IMR-90 (cell line): ENCODE measurements around the gene SPAG16. TPM values are rescaled to one million over a fixed set of nuclear protein-coding genes. Genes with fewer than 3 reads are reported as not detected.

Source experiments
- ATAC-seq: fragments of 200-7000 bp; cut with Tn5 transposase; 2 replicates; pipeline ENCODE4 v1.9.1; 2020; ENCODE audit warnings: low read depth, mild to moderate bottlenecking, moderate library complexity
- BruUV-seq: library from RNA; stranded (reverse); fragments of 400-500 nt; replicated peaks from 2 replicates; lab custom pipeline; 2021; lab: Mats Ljungman, UMichigan
- CTCF ChIA-PET: fragments of 300-600 bp; formaldehyde crosslinking; extraction: SDS; loops from one replicate; lab custom pipeline; 2021; ENCODE audit warnings: antibody characterized with exemption; lab: Yijun Ruan, JAX
- POLR2A ChIA-PET: fragments of 300-600 bp; sonication (Branson Sonifier 250); formaldehyde crosslinking; loops from one replicate; lab custom pipeline; 2022; ENCODE audit warnings: antibody characterized with exemption; ENCODE audit not compliant: unreplicated experiment; lab: Charles Lee
- DNase-seq: peaks from one replicate; pipeline ENCODE4 v3.0.0; 2013
- H2AFZ ChIP-seq: replicated peaks from 2 replicates; pipeline ENCODE3; 2013; ENCODE audit warnings: low read length, mild to moderate bottlenecking; ENCODE audit not compliant: poor library complexity
- H2AK5ac ChIP-seq: 2 replicates; pipeline ENCODE4 v1.6.1; 2013; ENCODE audit warnings: low read depth, low read length, inconsistent platforms
- H2AK9ac ChIP-seq: replicated peaks from 2 replicates; pipeline ENCODE3; 2013; ENCODE audit warnings: mild to moderate bottlenecking, low read depth, low read length, moderate library complexity; ENCODE audit not compliant: poor library complexity
- H2BK120ac ChIP-seq: 2 replicates; pipeline ENCODE4 v1.6.1; 2013; ENCODE audit warnings: low read depth, low read length, inconsistent platforms
- H2BK15ac ChIP-seq: 3 replicates; pipeline ENCODE4 v1.6.1; 2013; ENCODE audit warnings: low read depth, low read length, inconsistent platforms
- H2BK20ac ChIP-seq: 2 replicates; pipeline ENCODE4 v1.6.1; 2013; ENCODE audit warnings: low read depth, mild to moderate bottlenecking, inconsistent platforms, low read length, moderate library complexity
- H2BK5ac ChIP-seq: 2 replicates; pipeline ENCODE4 v1.6.1; 2013; ENCODE audit warnings: mild to moderate bottlenecking, low read depth, low read length, inconsistent platforms; ENCODE audit not compliant: poor library complexity, severe bottlenecking
- H3K14ac ChIP-seq: replicated peaks from 2 replicates; pipeline ENCODE4 v1.6.1; 2013; ENCODE audit warnings: low read depth, low read length, inconsistent platforms
- H3K18ac ChIP-seq: 2 replicates; pipeline ENCODE4 v1.6.1; 2013; ENCODE audit warnings: low read depth, low read length, control low read depth
- H3K23ac ChIP-seq: 2 replicates; pipeline ENCODE4 v1.6.1; 2013; ENCODE audit warnings: low read depth, low read length, inconsistent platforms
- H3K27ac ChIP-seq: 2 replicates; pipeline ENCODE4 v1.5.1; 2013; ENCODE audit warnings: mild to moderate bottlenecking, control low read depth, low read length; ENCODE audit not compliant: insufficient read depth
- H3K27me3 ChIP-seq: 2 replicates; pipeline ENCODE4 v1.6.1; 2013; ENCODE audit warnings: low read length; ENCODE audit not compliant: control insufficient read depth, insufficient read depth
- H3K36me3 ChIP-seq: 2 replicates; pipeline ENCODE4 v1.6.1; 2013; ENCODE audit warnings: low read length, mixed read lengths; ENCODE audit not compliant: control insufficient read depth, insufficient read depth
- H3K4ac ChIP-seq: 2 replicates; pipeline ENCODE4 v1.6.1; 2013; ENCODE audit warnings: low read depth, low read length, inconsistent platforms
- H3K4me1 ChIP-seq: 2 replicates; pipeline ENCODE4 v1.6.1; 2013; ENCODE audit warnings: low read length, mixed read lengths; ENCODE audit not compliant: control insufficient read depth, insufficient read depth
- H3K4me2 ChIP-seq: 2 replicates; pipeline ENCODE4 v1.6.1; 2013; ENCODE audit warnings: low read depth, mild to moderate bottlenecking, control low read depth, low read length, moderate library complexity
- H3K4me3 ChIP-seq: 2 replicates; pipeline ENCODE4 v1.5.1; 2013; ENCODE audit warnings: low read depth, mild to moderate bottlenecking, control low read depth, low read length, moderate library complexity; ENCODE audit not compliant: insufficient read depth
- H3K56ac ChIP-seq: 2 replicates; pipeline ENCODE4 v1.6.1; 2013; ENCODE audit warnings: low read length, inconsistent platforms; ENCODE audit not compliant: insufficient read depth; ENCODE audit errors: extremely low read depth
- H3K79me1 ChIP-seq, 2 experiments: 2 replicates each; pipeline ENCODE4 v1.6.1; 2013; ENCODE audit warnings: low read length in 2 of 2, inconsistent platforms in 1 of 2, low read depth in 1 of 2
- H3K9ac ChIP-seq: 2 replicates; pipeline ENCODE4 v1.6.1; 2013; ENCODE audit warnings: low read depth, low read length, control low read depth
- H3K9me1 ChIP-seq: 2 replicates; pipeline ENCODE4 v1.6.1; 2013; ENCODE audit warnings: low read length, inconsistent platforms; ENCODE audit not compliant: insufficient read depth
- H3K9me3 ChIP-seq: 2 replicates; pipeline ENCODE4 v1.6.1; 2013; ENCODE audit warnings: low read length; ENCODE audit not compliant: control insufficient read depth, insufficient read depth
- H4K20me1 ChIP-seq: 2 replicates; pipeline ENCODE4 v1.6.1; 2013; ENCODE audit warnings: low read length, inconsistent platforms; ENCODE audit not compliant: insufficient read depth
- H4K5ac ChIP-seq: 2 replicates; pipeline ENCODE4 v1.6.1; 2013; ENCODE audit warnings: mild to moderate bottlenecking, low read depth, low read length, control low read depth
- H4K8ac ChIP-seq, 2 experiments: 2 replicates each; pipeline ENCODE4 v1.6.1; 2013; ENCODE audit warnings: low read depth in 2 of 2, low read length in 2 of 2, control low read depth in 1 of 2, inconsistent platforms in 1 of 2
- H4K91ac ChIP-seq: 2 replicates; pipeline ENCODE4 v1.6.1; 2013; ENCODE audit warnings: low read depth, low read length, inconsistent platforms; ENCODE audit not compliant: insufficient read depth
- CEBPB ChIP-seq: IDR thresholded peaks from 2 replicates; pipeline ENCODE4 v1.6.1; 2012; ENCODE audit warnings: low read depth, low read length, improper control_type of control experiment
- MAFK ChIP-seq: IDR thresholded peaks from 2 replicates; pipeline ENCODE4 v1.6.1; 2012; ENCODE audit warnings: low read depth, low read length, improper control_type of control experiment
- NFE2L2 ChIP-seq: fragments of 150-350 bp; IDR thresholded peaks from 2 replicates; pipeline ENCODE4 v1.6.1; 2016; ENCODE audit warnings: low read depth, mild to moderate bottlenecking, low read length
- WGBS, 2 experiments: methylation state at CpG; one replicate each; pipeline versions ENCODE4 v1.1.5 to v1.1.7; 2013; ENCODE audit warnings: missing lambda C conversion rate in 2 of 2; ENCODE audit not compliant: insufficient read length in 1 of 2; ENCODE audit errors: extremely low coverage in 2 of 2; 5-methylcytosine and 5-hydroxymethylcytosine counted together
- dilution Hi-C: fragments of 300-500 bp; cut with HindIII; formaldehyde crosslinking; loops from one replicate; pipeline ENCODE4 v1.14.3; 2018; ENCODE audit warnings: low sequenced_read_pairs; ENCODE audit not compliant: unreplicated experiment
- in situ Hi-C: fragments of 300-500 bp; cut with MboI; formaldehyde crosslinking; loops from 3 replicates; pipeline ENCODE4 v1.14.3; 2019; ENCODE audit warnings: low sequenced_read_pairs, inconsistent platforms, mixed read lengths
- intact Hi-C: fragments of 100-400 bp; cut with micrococcal nuclease; formaldehyde crosslinking; loops from 2 replicates; pipeline ENCODE4 v1.10.0; 2022
- polyA plus RNA-seq, 3 experiments: library from polyadenylated mRNA; depleted of rRNA; stranded (reverse); fragments of >200 nt; gene quantifications; 2 replicates each; pipeline ENCODE4 v1.2.3, GENCODE V29; 2012; ENCODE audit warnings: low replicate concordance in 1 of 3
- total RNA-seq: library from RNA; depleted of rRNA; stranded (reverse); fragments of >200 nt; gene quantifications from 2 replicates; pipeline ENCODE4 v1.2.3, GENCODE V29; 2012

SPAG16 gene
- total and polyA plus RNA-seq, 2 of the 4 experiments (the other 2 are of a cell fraction) = 7.3 to 13.5 TPM

DNA sequence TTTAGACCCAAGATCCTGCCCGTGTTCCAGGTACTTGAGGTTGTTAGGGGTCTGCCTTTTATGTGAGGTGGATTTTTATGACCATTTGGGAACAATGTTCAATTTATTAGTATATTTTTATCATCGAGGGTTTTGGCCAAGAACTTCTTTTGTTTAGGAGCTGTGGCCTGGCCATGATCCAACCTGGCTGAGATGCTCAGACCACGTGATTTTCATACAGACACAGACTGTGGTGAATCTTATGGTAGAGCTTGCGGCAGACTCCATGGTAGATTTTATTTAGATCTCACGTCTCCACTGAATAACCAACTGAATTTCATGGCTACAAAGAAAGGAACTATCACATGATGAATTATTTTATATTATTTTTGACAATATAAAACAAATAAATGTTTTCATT, 721.1 kb downstream of the SPAG16 start:
- Histone ChIP-seq H3K27ac (no peak overlapping the region), H3K36me3 (no peaks in the 10 kb centered on the region), H3K56ac (no peak overlapping the region), H2BK120ac (no peak overlapping the region), H3K4me3 (no peak overlapping the region), H3K18ac (no peak overlapping the region), H3K23ac (no peak overlapping the region), H3K79me1 (no peaks in the 10 kb centered on the region), H2BK15ac (no peak overlapping the region), H2BK5ac (no peak overlapping the region), H2AFZ (no peak overlapping the region), H2BK20ac (no peak overlapping the region), H4K8ac (no peak overlapping the region), H3K4me1 (no peaks in the 10 kb centered on the region), H4K20me1 (no peaks in the 10 kb centered on the region), H4K5ac (no peak overlapping the region), H3K27me3 (no peaks in the 10 kb centered on the region), H3K9me1 (no peaks in the 10 kb centered on the region), H3K9me3 (no peaks in the 10 kb centered on the region), H2AK9ac (no peak overlapping the region), H2AK5ac (no peak overlapping the region), H4K91ac (no peak overlapping the region), H3K4me2 (no peak overlapping the region), H3K4ac (no peak overlapping the region), H3K14ac (no peak overlapping the region), H3K9ac (no peak overlapping the region)
- BruUV-seq = no TSS peak
- TF ChIP-seq CEBPB (no peak), NFE2L2 (no peak), MAFK (no peak)
- ChIA-PET POLR2A (no interaction called here), CTCF (interaction anchor here (0.7 kb wide), 1 partner anchor 54 kb away, joined by 3 read pairs; no protein-coding TSS in a partner anchor)
- dilution Hi-C loops (no loop called here), intact Hi-C loops (no loop called here), in situ Hi-C loops (no loop called here)
- ATAC-seq (no peak), DNase-seq (peak; percentile 24)
- 33% methylated on average over 1 of the region's 5 CpGs; no CpG with 5 or more reads in 1 of the 2 experiments for WGBS, 2 experiments
